Endothelial cell (in vitro differentiated cells): ENCODE data around the gene HERC4. TPM values are rescaled to one million over a fixed set of nuclear protein-coding genes. Genes with fewer than 3 reads are reported as not detected.

Experiments
- DNase-seq: peaks from one replicate; pipeline ENCODE4 v3.0.0; 2021; ENCODE audit warnings: low spot score
- H3K27ac Mint-ChIP-seq: one replicate; pipeline ENCODE4 v1.8.0; 2021; ENCODE audit warnings: mixed read lengths, inconsistent platforms; ENCODE audit not compliant: unreplicated experiment
- H3K27me3 Mint-ChIP-seq: one replicate; pipeline ENCODE4 v1.8.0; 2021; ENCODE audit warnings: mild to moderate bottlenecking, moderate library complexity, mixed read lengths, inconsistent platforms; ENCODE audit not compliant: unreplicated experiment
- H3K36me3 Mint-ChIP-seq: one replicate; pipeline ENCODE4 v1.8.0; 2021; ENCODE audit warnings: mild to moderate bottlenecking, low read depth, mixed read lengths, inconsistent platforms; ENCODE audit not compliant: unreplicated experiment
- H3K4me1 Mint-ChIP-seq: one replicate; pipeline ENCODE4 v1.8.0; 2021; ENCODE audit warnings: mild to moderate bottlenecking, mixed read lengths, inconsistent platforms; ENCODE audit not compliant: unreplicated experiment
- H3K4me3 Mint-ChIP-seq: one replicate; pipeline ENCODE4 v1.8.0; 2021; ENCODE audit warnings: mild to moderate bottlenecking, mixed read lengths, inconsistent platforms; ENCODE audit not compliant: unreplicated experiment
- H3K9me3 Mint-ChIP-seq: one replicate; pipeline ENCODE4 v1.8.0; 2021; ENCODE audit warnings: mixed read lengths, inconsistent platforms; ENCODE audit not compliant: unreplicated experiment
- long read RNA-seq: library from polyadenylated mRNA; unstranded; transcript quantifications from one replicate; pipeline ENCODE4 v2.0.0, GENCODE V29; 2020; ENCODE audit not compliant: unreplicated experiment
- total RNA-seq: library from RNA; stranded (reverse); fragmentation: NEBNext Ultra II Directional; extraction: Animal tissue kit (Norgen Biotek cat#: 25700); gene quantifications from one replicate; pipeline ENCODE4 v1.2.1, GENCODE V29; 2021; ENCODE audit not compliant: unreplicated experiment
- TF ChIP-seq, protein P1 (sequence below): fragments of 200-600 bp; sonication (generic); IDR thresholded peaks from one replicate; pipeline ENCODE4 v1.5.0; 2021; ENCODE audit warnings: antibody characterized with exemption; ENCODE audit not compliant: unreplicated experiment

HERC4 gene, protein sequence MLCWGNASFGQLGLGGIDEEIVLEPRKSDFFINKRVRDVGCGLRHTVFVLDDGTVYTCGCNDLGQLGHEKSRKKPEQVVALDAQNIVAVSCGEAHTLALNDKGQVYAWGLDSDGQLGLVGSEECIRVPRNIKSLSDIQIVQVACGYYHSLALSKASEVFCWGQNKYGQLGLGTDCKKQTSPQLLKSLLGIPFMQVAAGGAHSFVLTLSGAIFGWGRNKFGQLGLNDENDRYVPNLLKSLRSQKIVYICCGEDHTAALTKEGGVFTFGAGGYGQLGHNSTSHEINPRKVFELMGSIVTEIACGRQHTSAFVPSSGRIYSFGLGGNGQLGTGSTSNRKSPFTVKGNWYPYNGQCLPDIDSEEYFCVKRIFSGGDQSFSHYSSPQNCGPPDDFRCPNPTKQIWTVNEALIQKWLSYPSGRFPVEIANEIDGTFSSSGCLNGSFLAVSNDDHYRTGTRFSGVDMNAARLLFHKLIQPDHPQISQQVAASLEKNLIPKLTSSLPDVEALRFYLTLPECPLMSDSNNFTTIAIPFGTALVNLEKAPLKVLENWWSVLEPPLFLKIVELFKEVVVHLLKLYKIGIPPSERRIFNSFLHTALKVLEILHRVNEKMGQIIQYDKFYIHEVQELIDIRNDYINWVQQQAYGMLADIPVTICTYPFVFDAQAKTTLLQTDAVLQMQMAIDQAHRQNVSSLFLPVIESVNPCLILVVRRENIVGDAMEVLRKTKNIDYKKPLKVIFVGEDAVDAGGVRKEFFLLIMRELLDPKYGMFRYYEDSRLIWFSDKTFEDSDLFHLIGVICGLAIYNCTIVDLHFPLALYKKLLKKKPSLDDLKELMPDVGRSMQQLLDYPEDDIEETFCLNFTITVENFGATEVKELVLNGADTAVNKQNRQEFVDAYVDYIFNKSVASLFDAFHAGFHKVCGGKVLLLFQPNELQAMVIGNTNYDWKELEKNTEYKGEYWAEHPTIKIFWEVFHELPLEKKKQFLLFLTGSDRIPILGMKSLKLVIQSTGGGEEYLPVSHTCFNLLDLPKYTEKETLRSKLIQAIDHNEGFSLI
- total RNA-seq, result 53.4 TPM
- long read RNA-seq, transcript HERC4-202 (25 exons, 3,905 nt), result major isoform, 7 of 14 reads
- long read RNA-seq, partial matches to known transcripts, result 1 of 14 reads
- long read RNA-seq, other reads (novel, unspliced or antisense), result 6 of 14 reads

DNA sequence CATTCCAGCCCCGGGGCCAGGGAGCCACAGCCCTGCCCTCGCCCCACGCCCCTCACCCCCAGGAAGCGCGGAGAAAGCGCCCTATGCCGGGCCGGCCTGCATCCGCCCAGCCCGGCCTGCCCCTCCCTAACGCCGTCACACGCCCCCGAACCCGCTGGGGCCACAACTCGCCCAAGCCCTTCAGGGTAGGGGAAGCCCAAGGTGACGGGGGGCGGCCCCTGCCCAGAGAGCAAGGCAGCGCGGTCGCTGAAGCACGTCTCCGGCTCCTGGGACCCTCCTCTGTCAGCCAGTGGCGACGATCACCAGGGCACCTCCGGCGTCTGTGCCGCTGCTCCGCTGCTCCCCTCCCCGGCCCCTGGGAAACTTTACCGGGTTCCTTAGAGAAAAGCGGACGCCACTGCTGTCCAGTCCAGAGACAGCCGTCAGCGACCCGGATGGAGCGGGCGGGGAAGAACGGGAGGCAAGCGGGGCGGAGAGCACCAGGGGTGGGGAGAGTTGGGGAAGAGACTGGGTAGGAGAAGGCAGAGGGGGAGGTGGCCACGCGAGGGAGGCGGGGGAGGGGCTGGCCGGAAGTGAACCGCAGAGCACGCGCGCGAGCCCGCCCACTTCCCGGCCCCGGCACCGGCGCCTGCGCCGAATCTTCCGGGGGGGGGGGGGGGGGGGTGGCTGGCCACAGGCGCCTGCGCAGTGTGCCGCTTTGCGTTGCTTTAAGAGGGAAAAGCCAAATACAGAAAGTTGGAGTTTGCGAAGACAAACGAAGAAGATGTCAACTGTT lies at the start of gene HERC4:
Gene HERC4 (minus strand): TSS at position 509 of the 775 bp plus-strand sequence. CDS start 2,175 bp downstream, outside the sequence.
- Mint-ChIP-seq H3K4me1 (peaks cover 24% of the 10 kb centered on the region), H3K9me3 (no peaks in the 10 kb centered on the region), H3K27me3 (peaks cover 7% of the 10 kb centered on the region), H3K27ac (peak within 1 kb of the TSS; percentile 95), H3K36me3 (peaks cover 6% of the 10 kb centered on the region), H3K4me3 (peak within 1 kb of the TSS; percentile 99)
- DNase-seq, result peak; percentile 90
- TF ChIP-seq, protein P1, sequence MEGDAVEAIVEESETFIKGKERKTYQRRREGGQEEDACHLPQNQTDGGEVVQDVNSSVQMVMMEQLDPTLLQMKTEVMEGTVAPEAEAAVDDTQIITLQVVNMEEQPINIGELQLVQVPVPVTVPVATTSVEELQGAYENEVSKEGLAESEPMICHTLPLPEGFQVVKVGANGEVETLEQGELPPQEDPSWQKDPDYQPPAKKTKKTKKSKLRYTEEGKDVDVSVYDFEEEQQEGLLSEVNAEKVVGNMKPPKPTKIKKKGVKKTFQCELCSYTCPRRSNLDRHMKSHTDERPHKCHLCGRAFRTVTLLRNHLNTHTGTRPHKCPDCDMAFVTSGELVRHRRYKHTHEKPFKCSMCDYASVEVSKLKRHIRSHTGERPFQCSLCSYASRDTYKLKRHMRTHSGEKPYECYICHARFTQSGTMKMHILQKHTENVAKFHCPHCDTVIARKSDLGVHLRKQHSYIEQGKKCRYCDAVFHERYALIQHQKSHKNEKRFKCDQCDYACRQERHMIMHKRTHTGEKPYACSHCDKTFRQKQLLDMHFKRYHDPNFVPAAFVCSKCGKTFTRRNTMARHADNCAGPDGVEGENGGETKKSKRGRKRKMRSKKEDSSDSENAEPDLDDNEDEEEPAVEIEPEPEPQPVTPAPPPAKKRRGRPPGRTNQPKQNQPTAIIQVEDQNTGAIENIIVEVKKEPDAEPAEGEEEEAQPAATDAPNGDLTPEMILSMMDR, result no peak

DNA sequence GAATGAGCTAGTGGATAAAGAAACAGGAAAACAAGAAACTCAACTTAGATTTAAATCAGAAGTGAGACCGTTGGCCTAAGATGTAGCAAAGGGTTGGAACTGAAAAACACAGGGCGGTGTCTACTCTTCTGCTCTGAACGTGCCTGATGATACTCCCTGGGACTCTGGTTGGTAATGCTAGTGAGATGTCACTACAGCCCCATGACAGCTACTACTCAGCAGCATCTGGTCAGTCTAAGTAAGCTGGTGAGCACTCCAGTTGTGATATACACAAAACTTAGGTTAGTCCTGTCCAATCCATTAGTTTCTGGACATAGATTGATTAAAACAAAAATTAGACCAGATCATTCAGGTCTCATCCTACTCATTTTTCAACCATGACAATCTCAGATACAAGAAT lies 49.6 kb upstream of the HERC4 start:
- H3K27me3 Mint-ChIP-seq, result no peaks in the 10 kb centered on the region

DNA sequence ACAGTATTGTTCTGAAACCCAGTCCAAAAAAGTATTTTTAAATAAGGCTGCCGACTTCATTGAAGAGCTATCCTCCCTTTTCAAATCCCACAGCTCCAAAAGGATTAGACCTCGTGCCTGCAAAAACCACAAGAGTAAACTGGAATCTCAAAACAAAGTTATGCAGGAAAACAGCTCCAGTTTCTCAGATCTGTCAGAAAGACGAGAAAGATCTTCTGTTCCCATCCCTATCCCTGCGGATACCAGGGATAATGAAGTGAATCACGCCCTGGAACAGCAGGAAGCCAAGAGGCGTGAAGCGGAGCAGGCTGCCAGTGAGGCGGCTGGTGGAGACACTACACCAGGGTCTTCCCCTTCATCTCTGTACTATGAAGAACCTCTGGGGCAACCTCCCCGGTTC lies 46.8 kb upstream of the HERC4 start:
- H3K4me1 Mint-ChIP-seq, result no peaks in the 10 kb centered on the region
- H3K4me3 Mint-ChIP-seq, result no peak overlapping the region
- DNase-seq, result no peak
- no peaks in the 10 kb centered on the region for H3K36me3 Mint-ChIP-seq
- TF ChIP-seq, protein P1, result no peak
- no peak overlapping the region for H3K27ac Mint-ChIP-seq
- no peaks in the 10 kb centered on the region for H3K27me3 Mint-ChIP-seq
- H3K9me3 Mint-ChIP-seq, result no peaks in the 10 kb centered on the region

More for the DNA sequence above, 49.6 kb upstream of the HERC4 start:
- Mint-ChIP-seq H3K9me3 (no peaks in the 10 kb centered on the region), H3K36me3 (no peaks in the 10 kb centered on the region), H3K27ac (no peak overlapping the region), H3K4me3 (no peak overlapping the region), H3K4me1 (no peaks in the 10 kb centered on the region)
- no peak for DNase-seq
- TF ChIP-seq, protein P1, result no peak

DNA sequence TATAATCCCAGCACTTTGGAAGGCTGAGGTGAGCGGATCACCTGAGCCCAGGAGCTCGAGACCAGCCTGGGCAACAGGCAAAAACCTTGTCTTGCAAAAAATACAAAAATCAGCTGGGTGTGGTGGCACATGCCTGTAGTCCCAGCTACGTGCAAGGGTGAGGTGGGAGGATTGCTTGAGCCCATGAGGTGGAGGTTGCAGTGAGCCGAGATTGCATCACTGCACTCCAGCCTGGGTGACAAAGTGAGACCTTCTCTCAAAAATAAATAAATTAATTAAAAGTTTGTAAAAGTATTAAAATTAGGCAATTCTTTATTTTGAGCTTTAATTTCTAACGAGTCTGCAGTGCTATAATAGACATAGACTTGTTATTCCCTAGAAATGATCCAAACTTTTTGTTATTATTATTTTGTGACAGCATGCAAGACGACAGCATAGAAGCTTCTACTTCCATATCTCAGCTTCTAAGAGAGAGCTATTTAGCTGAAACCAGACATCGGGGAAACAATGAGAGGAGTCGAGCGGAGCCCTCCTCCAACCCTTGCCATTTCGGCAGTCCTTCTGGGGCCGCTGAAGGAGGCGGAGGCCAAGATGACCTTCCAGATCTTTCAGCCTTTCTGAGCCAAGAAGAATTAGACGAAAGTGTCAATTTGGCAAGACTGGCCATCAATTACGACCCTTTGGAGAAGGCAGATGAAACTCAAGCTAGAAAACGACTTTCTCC lies 46.1 kb upstream of the HERC4 start:
- TF ChIP-seq, protein P1, result no peak
- Mint-ChIP-seq H3K27me3 (no peaks in the 10 kb centered on the region), H3K36me3 (no peaks in the 10 kb centered on the region), H3K27ac (no peak overlapping the region), H3K4me3 (no peak overlapping the region), H3K9me3 (no peaks in the 10 kb centered on the region), H3K4me1 (no peaks in the 10 kb centered on the region)
- DNase-seq, result no peak
